Middle frontal gyrus (tissue), 1 donor: Measurements from ENCODE around the gene FRMD4A.

ENCODE experiments used
- DNase-seq: peaks from one replicate; pipeline ENCODE4 v3.0.0-alpha.2; 2015; ENCODE audit warnings: low spot score; ENCODE audit errors: extremely low spot score

FRMD4A gene

GRCh38 chr10:14330388-14331061, at the start of gene FRMD4A:
Gene FRMD4A (minus strand): TSS chr10:14330924.
- DNase-seq, result no peak

- no peak for DNase-seq
These were observed 49.0 kb upstream of the FRMD4A start for GRCh38 chr10:14379556-14380280.

GRCh38 chr10:14378387-14378960, 47.8 kb upstream of the FRMD4A start:
- DNase-seq, result no peak

- DNase-seq, result no peak
These were observed 47.0 kb upstream of the FRMD4A start for GRCh38 chr10:14377591-14378175.

GRCh38 chr10:14374745-14375445, 44.2 kb upstream of the FRMD4A start:
- no peak for DNase-seq

GRCh38 chr10:14372606-14373005, 41.9 kb upstream of the FRMD4A start:
- no peak for DNase-seq

- no peak for DNase-seq
These were observed 40.9 kb upstream of the FRMD4A start for GRCh38 chr10:14371581-14371980.

- DNase-seq, result no peak
These were observed 40.2 kb upstream of the FRMD4A start for GRCh38 chr10:14370894-14371293.

- DNase-seq, result no peak
These were observed 39.2 kb upstream of the FRMD4A start for GRCh38 chr10:14369906-14370305.

GRCh38 chr10:14366760-14367159, 36.0 kb upstream of the FRMD4A start:
- DNase-seq, result no peak

- DNase-seq, result no peak
These were observed 34.5 kb upstream of the FRMD4A start for GRCh38 chr10:14365266-14365665.

GRCh38 chr10:14362104-14362503, 31.4 kb upstream of the FRMD4A start:
- DNase-seq, result no peak

- no peak for DNase-seq
These were observed 30.2 kb upstream of the FRMD4A start for GRCh38 chr10:14360961-14361360.

GRCh38 chr10:14360515-14360914, 29.8 kb upstream of the FRMD4A start:
- DNase-seq, result no peak

- no peak for DNase-seq
These were observed 28.3 kb upstream of the FRMD4A start for GRCh38 chr10:14358886-14359573.

GRCh38 chr10:14356921-14357320, 26.2 kb upstream of the FRMD4A start:
- no peak for DNase-seq

- no peak for DNase-seq
These were observed 25.0 kb upstream of the FRMD4A start for GRCh38 chr10:14355750-14356149.

GRCh38 chr10:14353291-14353913, 22.7 kb upstream of the FRMD4A start:
- no peak for DNase-seq

- DNase-seq, result no peak
These were observed 19.3 kb upstream of the FRMD4A start for GRCh38 chr10:14350006-14350405.

- DNase-seq, result no peak
These were observed 18.4 kb upstream of the FRMD4A start for GRCh38 chr10:14349081-14349480.

- DNase-seq, result no peak
These were observed 14.5 kb upstream of the FRMD4A start for GRCh38 chr10:14345262-14345661.
